ENCODE data around the gene SPATS2L. TPM values are rescaled to one million over a fixed set of nuclear protein-coding genes. Genes with fewer than 3 reads are reported as not detected.
"Not testable (repeated sequence)": the region's sequence is repeated elsewhere in the genome, so short reads cannot be mapped to it uniquely, and the experiment has no call there.

Gene SPATS2L
- total RNA-seq, 1 donor from 2014 or later, result 98.0 TPM

DNA sequence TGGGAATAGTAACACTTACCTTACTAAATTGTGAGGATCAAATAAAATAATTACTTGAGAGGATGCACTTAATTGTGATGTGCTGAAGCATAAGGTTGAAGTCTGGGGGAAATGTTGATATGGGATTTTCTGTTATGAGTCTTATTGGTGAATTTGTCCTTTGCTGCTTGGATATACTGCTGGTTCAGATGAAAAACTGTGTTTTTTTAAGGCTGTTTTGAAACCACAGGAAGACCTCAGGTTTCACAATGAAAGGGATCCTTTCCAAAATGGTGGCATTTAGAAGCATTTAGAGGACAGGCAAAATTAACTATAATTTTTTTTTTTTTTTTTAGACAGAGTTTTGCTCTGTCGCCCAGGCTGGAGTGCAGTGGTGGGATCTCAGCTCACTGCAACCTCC, 34.9 kb downstream of the SPATS2L start:
- no peak for DNase-seq
- intact Hi-C loops (cut with micrococcal nuclease), result no loop called here
- no peak for ATAC-seq

DNA sequence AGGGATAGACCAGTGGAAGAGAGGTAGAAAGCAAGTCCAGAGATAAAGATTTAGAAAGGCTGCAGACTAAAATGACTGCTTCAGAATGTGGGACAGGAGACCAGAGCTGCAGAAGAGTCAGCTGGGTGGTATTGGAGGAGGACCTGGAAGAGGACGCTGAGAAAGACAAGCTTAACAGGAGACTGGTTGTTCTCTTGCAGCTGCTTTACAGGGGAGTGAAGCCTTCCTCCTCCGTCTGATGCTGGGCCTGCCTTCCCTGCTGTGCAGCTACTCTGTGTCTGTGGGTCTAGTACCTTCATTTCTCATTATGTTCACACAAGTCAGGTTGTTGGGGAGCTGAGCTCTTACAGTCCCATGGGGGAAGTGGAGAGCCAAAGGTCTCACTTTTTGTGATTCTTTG, 35.7 kb downstream of the SPATS2L start:
- ATAC-seq (no peak), DNase-seq (no peak)
- intact Hi-C loops (cut with micrococcal nuclease), result no loop called here

DNA sequence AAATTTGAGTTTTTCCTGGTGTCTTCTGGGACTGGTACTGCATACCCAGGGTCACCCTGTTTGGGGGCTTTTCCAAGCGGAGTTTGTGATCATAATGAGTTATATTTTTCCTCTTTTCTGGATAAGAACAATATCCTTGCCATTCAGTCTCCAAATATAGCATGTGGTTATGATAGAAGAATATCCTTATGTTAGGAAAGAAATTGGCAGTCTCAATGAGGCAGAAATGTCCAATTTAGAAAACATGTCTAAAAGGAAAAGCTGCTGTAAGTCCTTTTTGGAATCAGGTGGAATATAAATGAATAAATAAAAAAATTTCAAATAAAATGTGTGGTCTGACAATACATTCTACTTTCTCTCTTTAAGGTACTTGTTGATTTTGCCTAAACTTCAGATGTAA, 36.2 kb downstream of the SPATS2L start:
- intact Hi-C loops (cut with micrococcal nuclease), result no loop called here
- ATAC-seq (no peak), DNase-seq (no peak)

GRCh38 chr2:200344202-200344601, 37.7 kb downstream of the SPATS2L start:
- ATAC-seq; DNase-seq; intact Hi-C loops (cut with micrococcal nuclease): not testable (repeated sequence)

GRCh38 chr2:200345975-200346374, 39.5 kb downstream of the SPATS2L start:
- intact Hi-C loops (cut with micrococcal nuclease), result no loop called here
- ATAC-seq (no peak), DNase-seq (no peak)

GRCh38 chr2:200347301-200347700, 40.8 kb downstream of the SPATS2L start:
- no peak for ATAC-seq
- DNase-seq, result no peak
- intact Hi-C loops (cut with micrococcal nuclease), result no loop called here

DNA sequence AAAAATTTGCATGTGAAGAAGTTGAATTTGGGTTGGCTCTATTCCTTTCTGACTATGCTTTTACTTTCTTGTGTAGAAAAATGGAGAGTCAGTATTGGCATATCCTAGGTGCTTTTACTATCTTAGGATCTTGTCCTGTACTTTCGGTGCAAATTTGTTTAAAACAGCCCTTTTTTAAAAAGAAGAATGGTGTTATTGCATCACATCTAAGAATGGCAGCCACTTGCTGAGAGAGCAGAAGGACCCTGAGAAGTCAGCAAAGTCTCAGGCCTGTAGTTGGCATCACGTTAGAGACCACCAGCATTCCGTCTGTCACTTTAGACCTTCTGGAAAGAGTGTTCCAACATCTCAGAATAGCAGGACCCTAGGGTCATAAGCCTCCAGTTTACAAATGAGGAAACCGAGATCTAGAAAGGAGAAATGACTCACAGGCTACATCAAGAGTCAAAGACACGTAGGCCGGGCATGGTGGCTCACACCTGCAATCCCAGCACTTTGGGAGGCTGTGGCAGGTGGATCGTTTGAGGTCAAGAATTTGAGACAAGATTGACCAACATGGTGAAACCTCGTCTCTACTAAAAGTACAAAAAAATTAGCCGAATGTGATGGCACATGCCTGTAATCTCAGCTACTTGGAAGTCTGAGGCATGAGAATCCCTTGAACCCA, 42.5 kb downstream of the SPATS2L start:
- intact Hi-C loops (cut with micrococcal nuclease), result no loop called here
- no peak for ATAC-seq
- DNase-seq, result no peak

GRCh38 chr2:200349868-200350267, 43.4 kb downstream of the SPATS2L start:
- no peak for DNase-seq
- no peak for ATAC-seq
- intact Hi-C loops (cut with micrococcal nuclease), result no loop called here

GRCh38 chr2:200350850-200351285, 44.4 kb downstream of the SPATS2L start:
- intact Hi-C loops (cut with micrococcal nuclease), result no loop called here

DNA sequence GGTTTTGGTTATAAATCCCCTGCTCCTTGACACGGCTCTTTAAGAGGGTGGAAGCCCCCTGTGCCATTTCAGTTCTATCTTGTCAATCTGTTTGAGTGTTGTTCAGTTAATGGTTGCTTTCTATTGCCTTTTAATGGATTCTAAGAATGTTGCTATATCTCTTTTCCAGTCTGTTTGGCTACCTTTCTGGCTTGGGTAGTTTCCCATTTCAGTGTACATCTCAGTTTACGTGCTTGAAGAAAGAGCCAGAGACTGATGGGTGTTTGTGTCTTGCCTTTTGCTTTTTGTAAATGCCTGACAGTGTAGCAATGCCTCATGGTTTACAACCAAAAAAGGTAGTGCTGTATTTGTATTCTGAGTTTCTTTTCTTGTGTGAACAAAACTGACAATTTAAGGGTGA, 45.3 kb downstream of the SPATS2L start:
- DNase-seq (no peak), ATAC-seq (no peak)
- intact Hi-C loops (cut with micrococcal nuclease), result no loop called here

More at GRCh38 chr2:200350850-200351285, 44.4 kb downstream of the SPATS2L start:
- no peak for DNase-seq
- no peak for ATAC-seq

DNA sequence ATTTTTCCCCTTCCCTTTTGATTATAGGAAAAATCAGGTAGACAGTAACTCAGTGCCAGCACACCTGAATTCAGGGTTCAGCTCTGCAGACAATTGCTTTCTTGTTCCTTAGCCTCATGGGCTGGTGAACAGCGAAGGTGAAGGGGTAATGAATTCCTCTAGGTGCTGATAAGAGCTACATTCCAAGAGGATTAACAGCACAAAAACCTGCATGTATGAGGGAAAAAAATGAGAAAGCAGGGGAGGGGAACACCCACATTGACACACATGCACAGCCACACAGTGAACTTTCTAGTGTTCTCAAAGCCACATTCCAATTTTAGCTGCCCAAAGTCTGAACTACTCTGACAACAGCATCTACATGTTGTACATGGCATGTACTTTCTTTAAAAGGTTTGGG, 46.1 kb downstream of the SPATS2L start:
- ATAC-seq, result peak; percentile 13
- intact Hi-C loops (cut with micrococcal nuclease), result no loop called here
- no peak for DNase-seq

- intact Hi-C loops (cut with micrococcal nuclease), result no loop called here
- no peak for DNase-seq
- peak; percentile 47 for ATAC-seq
These were observed 46.6 kb downstream of the SPATS2L start for GRCh38 chr2:200353120-200353519.

GRCh38 chr2:200353874-200354273, 47.4 kb downstream of the SPATS2L start:
- no peak for ATAC-seq
- no peak for DNase-seq
- intact Hi-C loops (cut with micrococcal nuclease), result no loop called here

GRCh38 chr2:200354833-200355751, 48.6 kb downstream of the SPATS2L start:
- no peak for DNase-seq
- intact Hi-C loops (cut with micrococcal nuclease), result no loop called here
- no peak for ATAC-seq

DNA sequence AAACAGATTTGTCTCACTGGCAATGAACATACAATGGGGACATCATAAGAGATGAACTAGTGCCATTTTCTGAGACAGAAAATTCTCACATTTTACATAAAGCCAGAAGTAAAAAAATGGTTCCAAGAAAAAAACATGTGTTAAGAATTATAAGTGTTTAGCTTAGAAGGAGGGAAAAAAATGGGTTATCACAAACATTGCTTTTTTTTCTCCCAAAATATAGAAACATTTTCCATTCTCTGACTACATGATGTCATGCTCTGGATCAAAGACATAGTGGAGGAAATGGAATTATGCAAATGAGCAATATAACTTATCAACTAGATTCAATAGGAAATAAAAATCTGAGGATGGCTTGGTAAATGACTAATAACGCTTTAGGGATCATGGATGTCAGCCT, 49.8 kb downstream of the SPATS2L start:
- ATAC-seq (no peak), DNase-seq (no peak)
- intact Hi-C loops (cut with micrococcal nuclease), result no loop called here

DNA sequence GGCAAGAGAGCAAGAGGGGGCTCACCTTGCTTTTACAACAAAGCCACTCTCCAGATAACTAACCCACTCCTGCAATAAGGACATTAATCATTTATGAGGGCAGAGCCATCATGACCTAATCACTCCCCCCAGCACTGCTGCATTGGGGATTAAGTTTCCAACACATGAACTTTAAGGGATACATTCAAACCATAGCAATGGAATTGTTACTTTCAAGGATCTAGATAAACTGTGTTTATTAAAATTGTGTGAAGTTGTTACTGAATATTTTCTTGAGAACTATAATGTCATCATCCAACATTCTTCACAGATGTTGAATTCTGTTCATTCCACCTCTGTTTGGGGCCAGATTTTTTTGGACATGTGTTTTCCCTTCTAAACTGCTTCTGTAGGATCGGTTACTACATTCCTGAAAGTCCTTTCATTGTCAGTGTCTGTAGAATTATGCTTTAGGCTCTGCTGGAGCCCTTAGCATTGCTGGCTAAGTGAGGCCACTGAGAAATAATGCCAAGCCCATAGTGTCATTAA, 50.4 kb downstream of the SPATS2L start:
- intact Hi-C loops (cut with micrococcal nuclease), result no loop called here
- DNase-seq, result no peak
- peak; percentile 7 for ATAC-seq

DNA sequence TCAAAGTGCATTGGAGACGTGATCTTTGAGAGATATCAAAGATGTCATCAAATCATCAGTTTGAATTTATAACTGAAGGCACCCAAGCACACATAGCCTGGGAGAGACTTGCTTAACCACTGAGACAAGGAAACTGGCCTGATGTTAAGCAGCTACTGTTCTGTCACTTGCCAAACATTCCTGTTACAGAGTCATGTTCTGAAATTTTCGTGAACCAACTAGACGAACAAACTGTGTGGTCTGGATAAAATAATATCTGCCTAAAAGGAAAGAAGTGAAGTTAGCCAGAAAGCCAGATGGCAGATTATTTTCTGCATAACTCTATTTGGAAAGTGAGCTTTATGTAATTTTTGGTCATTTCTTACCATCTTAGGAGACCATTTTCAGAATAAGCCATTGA, 51.4 kb downstream of the SPATS2L start:
- ATAC-seq (peak; percentile 78), DNase-seq (no peak)
- intact Hi-C loops (cut with micrococcal nuclease), result no loop called here

- intact Hi-C loops (cut with micrococcal nuclease), result no loop called here
- ATAC-seq (peak; percentile 87), DNase-seq (peak; percentile 39)
These were observed 53.1 kb downstream of the SPATS2L start for GRCh38 chr2:200359552-200359951.

DNA sequence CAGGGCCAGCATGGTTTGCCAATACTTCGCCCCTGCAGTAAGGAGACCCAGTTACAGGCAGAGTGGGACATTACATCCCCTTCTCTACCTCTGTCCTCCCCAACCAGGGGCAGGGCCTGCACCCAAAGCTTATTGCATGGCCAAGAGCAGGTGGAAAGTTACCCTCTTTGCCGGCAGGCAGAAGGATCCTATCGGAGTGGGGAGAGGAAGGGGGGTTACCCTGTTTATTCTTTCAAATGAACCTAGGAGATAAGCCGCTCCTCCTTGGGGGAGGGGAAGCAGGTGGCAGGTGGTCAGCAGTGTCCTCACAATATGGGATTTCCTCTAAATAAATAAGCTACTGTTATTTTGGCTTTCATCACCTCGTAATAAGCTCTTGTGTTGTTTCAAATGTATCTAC, 53.9 kb downstream of the SPATS2L start:
- no peak for DNase-seq
- intact Hi-C loops (cut with micrococcal nuclease), result no loop called here
- no peak for ATAC-seq

- ATAC-seq (no peak), DNase-seq (no peak)
- intact Hi-C loops (cut with micrococcal nuclease), result no loop called here
These were observed 55.9 kb downstream of the SPATS2L start for GRCh38 chr2:200362202-200362917.

All from left ventricle myocardium superior (tissue), 1 donor.